HG03520 (cell line): ENCODE measurements around the gene NRN1L.
"Not testable (repeated sequence)": the region's sequence is repeated elsewhere in the genome, so short reads cannot be mapped to it uniquely, and the experiment has no call there.

ENCODE experiments used
- ATAC-seq: cut with Tn5 transposase; IDR thresholded peaks from one replicate; pipeline ENCODE4 v1.9.1; 2021; ENCODE audit warnings: mild to moderate bottlenecking, moderate library complexity; ENCODE audit not compliant: unreplicated experiment

Gene NRN1L

GRCh38 chr16:67881621-67882161 is 3.0 kb upstream of the NRN1L start:
- ATAC-seq = no peak

DNA sequence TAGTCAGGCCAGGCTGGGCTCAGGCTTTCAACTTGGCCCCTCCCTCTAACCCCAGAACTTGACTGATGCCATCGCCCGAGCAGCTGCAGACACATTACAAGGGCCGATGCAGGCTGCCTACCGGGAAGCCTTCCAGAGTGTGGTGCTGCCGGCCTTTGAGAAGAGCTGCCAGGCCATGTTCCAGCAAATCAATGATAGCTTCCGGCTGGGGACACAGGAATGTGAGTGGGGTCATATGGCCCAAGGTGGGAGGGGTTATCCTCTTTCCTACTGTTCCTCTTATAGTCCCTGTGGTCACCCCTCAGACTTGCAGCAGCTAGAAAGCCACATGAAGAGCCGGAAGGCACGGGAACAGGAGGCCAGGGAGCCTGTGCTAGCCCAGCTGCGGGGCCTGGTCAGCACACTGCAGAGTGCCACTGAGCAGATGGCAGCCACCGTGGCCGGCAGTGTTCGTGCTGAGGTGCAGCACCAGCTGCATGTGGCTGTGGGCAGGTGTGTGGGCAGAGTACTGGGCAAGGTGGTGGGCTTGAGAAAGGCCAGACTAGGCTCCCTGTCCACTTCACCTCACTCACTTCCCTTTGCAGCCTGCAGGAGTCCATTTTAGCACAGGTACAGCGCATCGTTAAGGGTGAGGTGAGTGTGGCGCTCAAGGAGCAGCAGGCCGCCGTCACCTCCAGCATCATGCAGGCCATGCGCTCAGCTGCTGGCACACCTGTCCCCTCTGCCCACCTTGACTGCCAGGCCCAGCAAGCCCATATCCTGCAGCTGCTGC is 2.1 kb upstream of the NRN1L start:
- no peak for ATAC-seq

GRCh38 chr16:67883146-67883871 is 1.4 kb upstream of the NRN1L start:
- no peak for ATAC-seq

GRCh38 chr16:67883872-67884261 is 818 bp upstream of the NRN1L start:
- ATAC-seq = no peak

DNA sequence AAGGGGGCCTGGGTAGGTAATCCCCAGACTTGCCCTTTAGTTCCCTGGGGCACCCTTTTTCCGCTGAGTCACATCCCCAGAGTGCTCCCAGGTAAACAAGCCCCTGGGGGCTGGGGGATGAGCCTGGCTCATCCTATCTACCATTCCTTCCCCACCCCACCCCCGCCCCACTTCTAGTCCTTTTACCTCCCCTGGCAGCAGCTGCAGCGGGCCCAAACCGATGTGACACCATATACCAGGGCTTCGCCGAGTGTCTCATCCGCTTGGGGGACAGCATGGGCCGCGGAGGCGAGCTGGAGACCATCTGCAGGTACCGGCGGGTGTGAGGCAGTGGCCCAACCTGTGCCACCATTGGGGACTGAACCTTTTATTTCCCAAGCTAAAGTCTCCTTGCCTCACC is 860 bp downstream of the NRN1L start:
- no peak for ATAC-seq

DNA sequence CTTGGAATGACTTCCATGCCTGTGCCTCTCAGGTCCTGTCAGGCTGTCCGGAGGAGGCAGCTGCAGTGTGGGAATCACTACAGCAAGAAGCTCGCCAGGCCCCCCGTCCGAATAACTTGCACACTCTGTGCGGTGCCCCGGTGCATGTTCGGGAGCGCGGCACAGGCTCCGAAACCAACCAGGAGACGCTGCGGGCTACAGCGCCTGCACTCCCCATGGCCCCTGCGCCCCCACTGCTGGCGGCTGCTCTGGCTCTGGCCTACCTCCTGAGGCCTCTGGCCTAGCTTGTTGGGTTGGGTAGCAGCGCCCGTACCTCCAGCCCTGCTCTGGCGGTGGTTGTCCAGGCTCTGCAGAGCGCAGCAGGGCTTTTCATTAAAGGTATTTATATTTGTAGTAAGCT is 1.3 kb downstream of the NRN1L start:
- no peak for ATAC-seq

DNA sequence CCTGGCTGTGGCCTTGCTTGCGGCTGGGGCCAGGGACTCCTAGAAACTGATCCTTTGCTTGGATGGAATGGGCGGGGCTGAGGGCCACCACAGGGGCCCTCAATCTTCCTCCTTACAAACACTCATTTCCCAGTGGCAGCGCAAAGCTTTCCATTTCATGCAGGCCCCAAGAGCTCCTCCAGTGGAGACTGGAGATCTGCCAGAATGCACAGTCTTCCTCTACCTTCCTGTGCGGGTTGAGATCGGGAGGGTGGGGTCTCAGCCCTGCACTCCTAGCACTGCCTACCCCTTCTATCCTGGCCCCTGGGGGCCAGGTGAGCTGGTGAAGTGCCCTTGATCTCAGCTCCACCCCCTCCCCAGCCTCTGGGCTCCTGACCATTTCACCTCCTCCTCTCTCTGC is 1.7 kb downstream of the NRN1L start:
- ATAC-seq = no peak

- ATAC-seq = no peak
These were observed 3.6 kb downstream of the NRN1L start for GRCh38 chr16:67888331-67888730.

DNA sequence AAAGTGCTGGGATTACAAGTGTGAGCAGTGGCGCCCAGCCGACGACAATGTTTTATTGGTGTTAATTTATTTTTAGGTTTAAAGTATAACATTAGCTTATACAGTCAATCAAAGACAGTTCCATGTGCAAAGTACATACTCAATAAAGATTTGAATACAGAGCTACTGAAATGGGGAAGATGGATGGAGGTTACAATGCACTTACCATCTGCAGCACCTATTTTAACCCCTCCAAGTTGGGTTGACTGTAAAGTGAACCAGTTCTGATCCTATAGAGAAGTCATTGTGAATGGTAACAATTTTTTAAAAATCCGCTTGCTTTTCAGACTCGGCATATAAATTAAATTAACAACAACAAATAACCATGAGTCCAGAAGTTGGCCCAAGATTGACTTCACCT is 7.7 kb downstream of the NRN1L start:
- ATAC-seq = no peak

GRCh38 chr16:67892899-67893742 is 8.4 kb downstream of the NRN1L start, which contains the start of gene PSKH1:
TSS of gene PSKH1 (plus strand) at chr16:67893254. CDS start at chr16:67908750, 15,496 bp downstream.
- ATAC-seq = peak; percentile 79

GRCh38 chr16:67893743-67894399 is 9.2 kb downstream of the NRN1L start:
- no peak for ATAC-seq

DNA sequence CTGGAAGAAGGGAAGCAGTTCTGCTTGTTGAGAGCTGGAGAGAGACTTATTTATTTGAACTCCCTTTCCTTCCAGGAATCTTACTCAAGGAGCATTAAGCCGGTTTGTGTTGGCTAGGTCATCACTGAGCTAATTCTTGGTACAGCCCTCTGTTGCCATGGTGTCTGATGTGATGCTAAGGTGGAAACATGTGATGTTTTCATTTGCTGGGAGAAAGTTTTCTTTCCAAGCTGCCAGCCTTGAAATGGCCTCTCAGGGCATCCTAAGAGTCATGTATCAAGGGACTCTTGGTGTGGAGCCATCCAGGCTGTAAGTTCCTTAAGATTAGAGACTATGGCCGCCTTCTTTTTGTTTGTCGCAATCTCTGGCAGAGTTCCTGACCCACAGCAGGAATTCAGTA is 12.5 kb downstream of the NRN1L start:
- no peak for ATAC-seq

DNA sequence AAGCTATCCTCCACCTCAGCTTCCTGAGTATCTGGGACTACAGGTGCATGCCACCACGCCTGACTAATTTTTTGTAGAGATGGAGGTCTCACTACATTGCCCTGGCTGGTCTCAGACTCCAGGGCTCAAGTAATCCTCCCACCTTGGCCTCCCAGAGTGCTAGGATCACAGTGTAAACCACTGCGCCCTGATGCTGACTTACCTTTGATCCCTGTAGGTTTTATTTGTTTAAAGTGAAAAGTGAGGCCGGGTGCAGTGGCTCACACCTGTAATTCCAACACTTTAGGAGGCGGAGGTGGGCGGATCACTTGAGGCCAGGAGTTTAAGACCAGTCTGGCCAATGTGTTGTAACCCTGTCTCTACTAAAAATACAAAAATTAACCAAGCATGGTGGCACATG is 17.0 kb downstream of the NRN1L start:
- no peak for ATAC-seq

- ATAC-seq = no peak
These were observed 18.1 kb downstream of the NRN1L start for GRCh38 chr16:67902831-67903230.

DNA sequence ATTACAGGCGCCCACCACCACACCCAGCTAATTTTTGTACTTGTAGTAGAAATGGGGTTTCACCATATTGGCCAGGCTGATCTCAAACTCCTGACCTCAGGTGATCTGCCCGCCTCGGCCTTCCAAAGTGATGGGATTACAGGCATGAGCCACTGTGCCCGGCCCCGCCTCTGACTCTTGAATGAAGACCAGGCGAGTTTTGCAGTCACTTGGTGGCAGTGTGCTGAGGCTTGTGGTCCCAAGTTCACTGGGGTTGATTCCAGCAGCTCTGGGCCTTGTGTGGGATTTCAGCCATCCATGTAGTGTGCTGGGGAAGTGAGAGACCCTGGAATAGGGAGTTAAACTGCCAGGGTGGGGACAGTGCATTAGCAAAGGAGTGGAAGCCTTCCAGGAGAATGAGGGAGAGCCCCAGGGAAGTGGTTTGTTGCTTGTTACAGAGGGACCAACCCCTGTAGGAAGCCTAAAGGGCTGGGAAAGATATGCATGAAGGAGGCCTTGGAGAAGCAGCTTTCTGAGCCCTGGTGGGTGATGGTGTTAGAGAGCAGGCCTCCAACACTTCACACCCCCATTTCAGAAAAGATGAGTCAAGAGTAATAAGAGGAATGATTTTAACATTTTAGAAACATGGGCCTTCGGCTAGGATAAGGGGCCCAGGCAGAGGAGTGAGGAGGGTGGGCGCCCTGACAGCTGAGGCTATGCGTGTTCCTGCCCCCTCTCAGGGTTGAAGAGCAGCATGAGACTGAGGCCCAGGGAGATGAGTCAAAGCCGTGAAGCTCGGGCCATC is 22.9 kb downstream of the NRN1L start:
- ATAC-seq = no peak

DNA sequence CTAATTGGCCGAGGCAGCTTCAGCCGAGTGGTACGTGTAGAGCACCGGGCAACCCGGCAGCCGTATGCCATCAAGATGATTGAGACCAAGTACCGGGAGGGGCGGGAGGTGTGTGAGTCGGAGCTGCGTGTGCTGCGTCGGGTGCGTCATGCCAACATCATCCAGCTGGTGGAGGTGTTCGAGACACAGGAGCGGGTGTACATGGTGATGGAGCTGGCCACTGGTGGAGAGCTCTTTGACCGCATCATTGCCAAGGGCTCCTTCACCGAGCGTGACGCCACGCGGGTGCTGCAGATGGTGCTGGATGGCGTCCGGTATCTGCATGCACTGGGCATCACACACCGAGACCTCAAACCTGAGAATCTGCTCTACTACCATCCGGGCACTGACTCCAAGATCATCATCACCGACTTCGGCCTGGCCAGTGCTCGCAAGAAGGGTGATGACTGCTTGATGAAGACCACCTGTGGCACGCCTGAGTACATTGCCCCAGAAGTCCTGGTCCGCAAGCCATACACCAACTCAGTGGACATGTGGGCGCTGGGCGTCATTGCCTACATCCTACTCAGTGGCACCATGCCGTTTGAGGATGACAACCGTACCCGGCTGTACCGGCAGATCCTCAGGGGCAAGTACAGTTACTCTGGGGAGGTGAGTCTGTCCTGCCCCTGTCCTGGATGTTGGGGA is 24.5 kb downstream of the NRN1L start:
- no peak for ATAC-seq

DNA sequence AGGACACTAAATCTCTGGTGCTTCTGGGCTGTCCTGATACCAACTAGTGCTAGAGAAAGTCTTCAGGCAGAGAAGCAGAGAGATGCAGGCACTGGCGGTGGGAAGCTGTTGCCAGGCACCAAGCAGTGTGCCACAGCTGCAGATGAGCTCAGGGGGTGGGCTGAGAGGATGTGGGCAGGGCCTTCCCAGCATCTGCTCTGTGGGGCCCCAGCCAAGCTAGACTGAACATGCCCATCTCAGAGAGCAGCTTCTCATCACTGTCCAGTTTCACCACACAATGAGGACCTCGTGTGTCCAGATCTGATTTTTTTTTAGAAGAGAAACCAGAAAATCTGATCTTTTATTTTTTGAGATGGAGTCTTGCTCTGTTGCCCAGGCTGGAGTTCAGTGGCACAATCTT is 25.5 kb downstream of the NRN1L start:
- ATAC-seq = no peak

- no peak for ATAC-seq
These were observed 30.2 kb downstream of the NRN1L start for GRCh38 chr16:67914758-67915495.

- not testable (repeated sequence) for ATAC-seq
These were observed 30.7 kb downstream of the NRN1L start for GRCh38 chr16:67915496-67915769.
